Gastrocnemius medialis (tissue), 4 donors: Measurements from ENCODE around the gene CDK13. TPM values are rescaled to one million over a fixed set of nuclear protein-coding genes. Genes with fewer than 3 reads are reported as not detected.

Experiments used
- ATAC-seq, 2 donors: fragments of 150-250 bp; one replicate each; pipeline ENCODE4 v1.9.1; 2016
- DNase-seq, 2 donors: peaks; one replicate each; pipeline ENCODE4 v3.0.0-alpha.2; 2019
- H3K27ac ChIP-seq, 4 donors: fragments of 200-600 bp; sonication (generic); 1 replicate in 1 of 4; 2 replicates in 3 of 4; pipeline ENCODE4 v1.5.1; 2016 to 2018; ENCODE audit warnings: mild to moderate bottlenecking in 2 of 4, moderate library complexity in 1 of 4
- H3K27me3 ChIP-seq, 3 donors: fragments of 200-600 bp; sonication (generic) in 2 of 3; 1 replicate in 1 of 3; 2 replicates in 2 of 3; pipeline versions ENCODE4 v1.5.1 to v1.6.0; 2016 to 2019; ENCODE audit warnings: mild to moderate bottlenecking in 1 of 3, moderate library complexity in 1 of 3
- H3K36me3 ChIP-seq, 2 donors: fragments of 200-600 bp; sonication (generic) in 1 of 2; one replicate each; pipeline ENCODE4 v1.5.1; 2017 to 2018
- H3K4me1 ChIP-seq, 2 donors: fragments of 200-600 bp; sonication (generic) in 1 of 2; one replicate each; pipeline ENCODE4 v1.5.1; 2016 to 2017; ENCODE audit warnings: mild to moderate bottlenecking in 2 of 2
- H3K4me3 ChIP-seq, 4 donors: fragments of 200-600 bp; sonication (generic) in 3 of 4; 1 replicate in 1 of 4; 2 replicates in 3 of 4; pipeline ENCODE4 v1.5.1; 2016 to 2019; ENCODE audit warnings: mild to moderate bottlenecking in 2 of 4
- H3K9me3 ChIP-seq, 3 donors: fragments of 200-600 bp; sonication (generic) in 2 of 3; 1 replicate in 1 of 3; 2 replicates in 2 of 3; pipeline ENCODE4 v1.5.1; 2016 to 2019
- POLR2A ChIP-seq, 2 donors: fragments of 450-650 bp; IDR thresholded peaks; one replicate each; pipeline ENCODE4 v1.6.1; 2017; ENCODE audit warnings: antibody characterized with exemption in 2 of 2, mild to moderate bottlenecking in 2 of 2, moderate library complexity in 2 of 2
- in situ Hi-C, 4 donors: fragments of 200-750 bp; cut with MboI; loops; one replicate each; pipeline versions ENCODE4 v1.15.0 to v1.8.0; 2017; ENCODE audit warnings: low sequenced_read_pairs in 4 of 4
- intact Hi-C: fragments of 100-400 bp; cut with DNase I; formaldehyde crosslinking; loops from one replicate; pipeline ENCODE4 v1.15.1; 2023; ENCODE audit warnings: low total_unique reads
- total RNA-seq, 4 donors: library from RNA; depleted of rRNA; stranded (reverse); fragments of >200 nt; gene quantifications; one replicate each; pipeline versions ENCODE4 v1.1.0 to v1.2.3, GENCODE V29; 2016
- TF ChIP-seq, protein P1 (sequence below), 5 experiments: fragments of 450-650 bp in 3 of 5; fragments of 200-600 bp in 2 of 5; sonication (generic) in 2 of 5; IDR thresholded peaks in 4 of 5; conservative IDR thresholded peaks in 1 of 5; 1 replicate in 4 of 5; 2 replicates in 1 of 5; pipeline ENCODE4 v1.5.1; 2016 to 2019; ENCODE audit warnings: antibody characterized with exemption in 5 of 5, mild to moderate bottlenecking in 3 of 5, moderate library complexity in 3 of 5

Gene CDK13
- total RNA-seq, 4 donors from 2014 or later: 25.0 to 50.8 (median 29.4) TPM

DNA sequence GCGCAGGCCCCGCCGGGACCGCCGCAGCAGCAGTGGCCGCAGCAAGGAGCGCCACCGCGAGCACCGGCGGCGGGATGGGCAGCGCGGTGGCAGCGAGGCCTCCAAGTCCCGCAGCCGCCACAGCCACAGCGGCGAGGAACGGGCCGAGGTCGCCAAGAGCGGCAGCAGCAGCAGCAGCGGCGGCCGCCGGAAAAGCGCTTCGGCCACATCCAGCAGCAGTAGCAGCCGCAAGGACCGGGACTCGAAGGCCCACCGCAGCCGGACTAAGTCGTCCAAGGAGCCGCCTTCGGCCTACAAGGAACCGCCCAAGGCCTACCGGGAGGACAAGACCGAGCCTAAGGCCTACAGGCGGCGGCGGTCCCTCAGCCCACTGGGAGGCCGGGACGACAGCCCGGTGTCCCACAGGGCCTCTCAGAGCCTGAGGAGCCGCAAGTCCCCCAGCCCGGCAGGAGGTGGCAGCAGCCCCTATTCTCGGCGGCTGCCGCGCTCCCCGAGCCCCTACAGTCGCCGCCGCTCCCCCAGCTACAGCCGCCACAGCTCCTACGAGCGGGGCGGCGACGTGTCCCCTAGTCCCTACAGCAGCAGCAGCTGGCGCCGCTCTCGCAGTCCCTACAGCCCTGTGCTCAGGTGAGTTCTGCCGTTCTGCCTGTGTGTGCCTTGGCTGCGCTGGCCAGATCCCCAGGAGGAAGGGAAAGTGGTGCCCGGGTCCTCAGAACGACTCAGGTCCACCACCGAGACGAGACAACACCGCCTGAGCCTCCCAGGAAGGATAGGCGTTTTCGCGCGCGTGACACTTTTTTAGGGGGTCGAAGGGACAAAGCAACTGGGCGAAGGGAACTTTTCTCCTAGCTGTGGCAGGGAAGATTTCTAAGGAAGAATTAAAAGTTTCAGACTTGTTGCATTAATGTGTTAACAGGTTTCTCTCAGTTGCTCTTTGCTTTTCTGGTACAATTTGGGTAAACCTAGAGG, 1.5 kb downstream of the CDK13 start:
- TF ChIP-seq, protein P1, sequence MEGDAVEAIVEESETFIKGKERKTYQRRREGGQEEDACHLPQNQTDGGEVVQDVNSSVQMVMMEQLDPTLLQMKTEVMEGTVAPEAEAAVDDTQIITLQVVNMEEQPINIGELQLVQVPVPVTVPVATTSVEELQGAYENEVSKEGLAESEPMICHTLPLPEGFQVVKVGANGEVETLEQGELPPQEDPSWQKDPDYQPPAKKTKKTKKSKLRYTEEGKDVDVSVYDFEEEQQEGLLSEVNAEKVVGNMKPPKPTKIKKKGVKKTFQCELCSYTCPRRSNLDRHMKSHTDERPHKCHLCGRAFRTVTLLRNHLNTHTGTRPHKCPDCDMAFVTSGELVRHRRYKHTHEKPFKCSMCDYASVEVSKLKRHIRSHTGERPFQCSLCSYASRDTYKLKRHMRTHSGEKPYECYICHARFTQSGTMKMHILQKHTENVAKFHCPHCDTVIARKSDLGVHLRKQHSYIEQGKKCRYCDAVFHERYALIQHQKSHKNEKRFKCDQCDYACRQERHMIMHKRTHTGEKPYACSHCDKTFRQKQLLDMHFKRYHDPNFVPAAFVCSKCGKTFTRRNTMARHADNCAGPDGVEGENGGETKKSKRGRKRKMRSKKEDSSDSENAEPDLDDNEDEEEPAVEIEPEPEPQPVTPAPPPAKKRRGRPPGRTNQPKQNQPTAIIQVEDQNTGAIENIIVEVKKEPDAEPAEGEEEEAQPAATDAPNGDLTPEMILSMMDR (IDR thresholded peaks at IDR 0.05 in 4 of 5, conservative IDR thresholded peaks at IDR 0.05 in 1 of 5): peak; percentile 18 to 67 (median 37)
- peak in 1 of 2 donors; percentile 7 for TF ChIP-seq POLR2A (IDR thresholded peaks at IDR 0.05)
- intact Hi-C loops (loop anchor here (10.0 kb wide), 1 partner anchor 217 kb away; no protein-coding TSS in a partner anchor), in situ Hi-C loops (loop anchor here in 2 of 4 donors (10.0 kb wide), 1 partner anchor 103 kb away; no protein-coding TSS in a partner anchor)
- Histone ChIP-seq H3K4me1 (peaks cover 46 to 48% of the 10 kb centered on the region in 2 donors), H3K36me3 (no peaks in the 10 kb centered on the region), H3K4me3 (peak overlapping the region; percentile 76 to 98 (median 87)), H3K9me3 (no peaks in the 10 kb centered on the region), H3K27me3 (no peaks in the 10 kb centered on the region), H3K27ac (peak overlapping the region; percentile 89 to 99 (median 94))
- DNase-seq: peak; percentile 31 to 62
- ATAC-seq: peak in 1 of 2 donors; percentile 8

DNA sequence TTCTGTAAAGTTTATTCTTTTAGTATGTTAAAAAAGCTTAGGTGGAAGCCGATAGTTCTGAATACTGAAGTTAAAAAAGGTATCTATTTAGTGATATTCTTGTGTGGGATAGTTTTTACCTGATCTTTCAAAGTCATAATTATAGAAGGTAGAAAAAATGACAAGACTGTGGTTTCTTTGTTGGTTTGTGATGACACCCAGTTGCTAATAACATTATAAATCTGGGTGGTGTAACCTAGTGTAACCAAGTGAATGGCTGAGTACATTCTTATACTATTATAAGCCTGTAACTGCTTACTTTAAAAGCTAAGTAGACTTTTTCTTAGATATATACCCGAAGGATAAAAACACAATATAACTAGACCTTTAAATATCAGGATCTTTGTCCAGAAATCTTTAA, 2.3 kb downstream of the CDK13 start:
- H3K36me3 ChIP-seq: no peaks in the 10 kb centered on the region
- H3K27ac ChIP-seq: peak overlapping the region; percentile 89 to 99 (median 94)
- no peak for DNase-seq
- no peaks in the 10 kb centered on the region for H3K9me3 ChIP-seq
- in situ Hi-C loops: loop anchor here in 2 of 4 donors (10.0 kb wide), 1 partner anchor 102 kb away; no protein-coding TSS in a partner anchor
- intact Hi-C loops: loop anchor here (10.0 kb wide), 1 partner anchor 218 kb away; no protein-coding TSS in a partner anchor
- peaks cover 50 to 57% of the 10 kb centered on the region in 2 donors for H3K4me1 ChIP-seq
- H3K4me3 ChIP-seq: peak overlapping the region; percentile 76 to 98 (median 87)
- ATAC-seq: no peak
- H3K27me3 ChIP-seq: no peaks in the 10 kb centered on the region
- TF ChIP-seq, protein P1 (IDR thresholded peaks at IDR 0.05 in 4 of 5, conservative IDR thresholded peaks at IDR 0.05 in 1 of 5): no peak
- TF ChIP-seq POLR2A (IDR thresholded peaks at IDR 0.05): no peak

DNA sequence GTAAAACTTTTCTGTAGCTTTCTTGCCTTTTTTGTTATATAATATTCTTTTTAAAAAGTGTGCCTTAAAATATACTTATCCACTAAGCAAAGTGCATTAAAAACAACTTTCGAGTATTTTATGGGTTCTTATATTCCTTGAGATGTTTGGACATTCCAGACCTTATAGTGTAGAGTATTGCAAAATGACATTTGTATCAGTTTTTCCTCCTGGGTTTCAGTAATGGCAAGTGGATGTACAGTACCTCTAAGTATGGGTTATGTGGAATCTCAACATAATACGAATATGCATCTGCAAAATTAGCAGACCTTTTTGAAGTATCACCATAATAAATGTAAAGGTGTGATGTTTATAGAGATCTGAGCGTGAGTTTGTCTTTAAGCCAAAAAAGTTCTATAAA, 2.7 kb downstream of the CDK13 start:
- intact Hi-C loops (loop anchor here (10.0 kb wide), 1 partner anchor 218 kb away; no protein-coding TSS in a partner anchor), in situ Hi-C loops (loop anchor here in 2 of 4 donors (10.0 kb wide), 1 partner anchor 102 kb away; no protein-coding TSS in a partner anchor)
- Histone ChIP-seq H3K4me3 (peak overlapping the region; percentile 76 to 98 (median 87)), H3K27ac (peak overlapping the region; percentile 89 to 99 (median 94)), H3K36me3 (no peaks in the 10 kb centered on the region), H3K4me1 (peaks cover 53 to 61% of the 10 kb centered on the region in 2 donors), H3K27me3 (no peaks in the 10 kb centered on the region), H3K9me3 (no peaks in the 10 kb centered on the region)
- ATAC-seq: no peak
- no peak for TF ChIP-seq POLR2A (IDR thresholded peaks at IDR 0.05)
- TF ChIP-seq, protein P1 (IDR thresholded peaks at IDR 0.05 in 4 of 5, conservative IDR thresholded peaks at IDR 0.05 in 1 of 5): no peak
- DNase-seq: no peak

DNA sequence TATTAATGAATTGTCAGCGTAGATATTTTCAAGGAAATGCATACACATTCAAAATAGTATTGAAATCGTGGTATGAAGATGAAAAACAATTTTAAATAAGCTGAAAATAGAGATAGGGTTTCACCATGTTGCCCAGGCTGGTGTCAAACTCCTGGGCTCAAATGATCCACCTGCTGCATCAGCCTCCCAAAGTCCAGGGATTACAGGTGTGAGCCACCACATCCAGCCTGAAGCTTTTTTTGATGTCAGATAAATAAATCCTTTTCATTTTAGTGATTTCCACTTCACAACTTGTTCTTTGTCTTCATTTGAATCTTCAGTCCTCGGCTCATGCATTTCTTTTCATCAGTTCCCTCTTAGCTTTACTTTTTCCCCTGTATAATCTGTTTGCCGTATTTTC, 4.6 kb downstream of the CDK13 start:
- no peak for ATAC-seq
- DNase-seq: no peak
- TF ChIP-seq POLR2A (IDR thresholded peaks at IDR 0.05): no peak
- TF ChIP-seq, protein P1 (IDR thresholded peaks at IDR 0.05 in 4 of 5, conservative IDR thresholded peaks at IDR 0.05 in 1 of 5): no peak
- Histone ChIP-seq H3K36me3 (no peaks in the 10 kb centered on the region), H3K9me3 (no peaks in the 10 kb centered on the region), H3K27ac (peak overlapping the region in 1 of 4 donors; percentile 31), H3K4me1 (peaks cover 47 to 62% of the 10 kb centered on the region in 2 donors), H3K27me3 (no peaks in the 10 kb centered on the region), H3K4me3 (peak overlapping the region in 1 of 4 donors; percentile 76)
- intact Hi-C loops: loop anchor here (10.0 kb wide), 1 partner anchor 220 kb away; no protein-coding TSS in a partner anchor
- in situ Hi-C loops: loop anchor here in 2 of 4 donors (10.0 kb wide), 1 partner anchor 100 kb away; no protein-coding TSS in a partner anchor
